T-cell (primary cell): ENCODE data around the gene RADIL. TPM values are rescaled to one million over a fixed set of nuclear protein-coding genes. Genes with fewer than 3 reads are reported as not detected.

Experiments used
- ATAC-seq, 4 experiments: fragments of 200-7000 bp in 3 of 4; fragments of 150-1000 bp in 1 of 4; cut with Tn5 transposase; replicated peaks in 1 of 4; 1 replicate in 3 of 4; 2 replicates in 1 of 4; pipeline ENCODE4 v1.10.0; 2021; ENCODE audit warnings: moderate library complexity in 3 of 4, mild to moderate bottlenecking in 2 of 4, moderate number of reproducible peaks in 1 of 4
- CTCF ChIA-PET, 2 donors: fragments of 300-600 bp; sonication (Branson Sonifier 250); formaldehyde crosslinking; loops; one replicate each; lab custom pipeline; 2022; ENCODE audit warnings: antibody characterized with exemption in 2 of 2; lab: Charles Lee
- POLR2A ChIA-PET, 2 donors: fragments of 300-600 bp; sonication (Branson Sonifier 250); formaldehyde crosslinking; loops; one replicate each; lab custom pipeline; 2022; ENCODE audit warnings: antibody characterized with exemption in 2 of 2; lab: Charles Lee
- DNase-seq, 35 experiments: peaks; one replicate each; pipeline versions ENCODE4 v3.0.0 to v3.0.0-alpha.2; 2013 to 2023
- H3K27ac ChIP-seq: one replicate; pipeline ENCODE4 v1.5.1; 2013; ENCODE audit warnings: low read length
- H3K27me3 ChIP-seq, 2 experiments: replicated peaks in 1 of 2; 1 replicate in 1 of 2; 2 replicates in 1 of 2; pipeline versions ENCODE4 v1.6.1 to v1.7.0; 2013; ENCODE audit warnings: low read length in 1 of 2, mixed read lengths in 1 of 2; ENCODE audit not compliant: control insufficient read depth in 2 of 2, insufficient read depth in 2 of 2; ENCODE audit errors: extremely low read depth in 1 of 2
- H3K36me3 ChIP-seq, 2 donors: 1 replicate in 1 of 2; 2 replicates in 1 of 2; pipeline versions ENCODE4 v1.6.1 to v1.7.0; 2013; ENCODE audit warnings: low read length in 1 of 2; ENCODE audit not compliant: control insufficient read depth in 2 of 2, insufficient read depth in 1 of 2; ENCODE audit errors: extremely low read depth in 1 of 2
- H3K4me1 ChIP-seq, 2 experiments: 1 replicate in 1 of 2; 2 replicates in 1 of 2; pipeline versions ENCODE4 v1.6.1 to v1.7.0; 2013; ENCODE audit warnings: low read length in 2 of 2, mixed read lengths in 1 of 2; ENCODE audit not compliant: insufficient read depth in 2 of 2, control insufficient read depth in 1 of 2; ENCODE audit errors: extremely low read depth in 1 of 2
- H3K4me3 ChIP-seq, 2 donors: 1 replicate in 1 of 2; 2 replicates in 1 of 2; pipeline versions ENCODE4 v1.5.1 to v1.7.0; 2013; ENCODE audit warnings: mild to moderate bottlenecking in 2 of 2, low read length in 1 of 2, moderate library complexity in 1 of 2; ENCODE audit not compliant: control insufficient read depth in 1 of 2; ENCODE audit errors: extremely low read depth in 1 of 2
- H3K9me3 ChIP-seq: 2 replicates; pipeline ENCODE4 v1.7.0; 2013
- H3K27ac Mint-ChIP-seq, 2 donors: one replicate each; pipeline ENCODE4 v1.8.0; 2020 to 2021; ENCODE audit warnings: mild to moderate bottlenecking in 2 of 2, mixed read lengths in 2 of 2
- H3K27me3 Mint-ChIP-seq, 2 donors: one replicate each; pipeline ENCODE4 v1.8.0; 2021 to 2022; ENCODE audit warnings: mixed read lengths in 2 of 2
- H3K36me3 Mint-ChIP-seq: one replicate; pipeline ENCODE4 v1.8.0; 2021; ENCODE audit warnings: mixed read lengths
- H3K4me1 Mint-ChIP-seq, 3 donors: one replicate each; pipeline ENCODE4 v1.8.0; 2020 to 2022; ENCODE audit warnings: mixed read lengths in 3 of 3, mild to moderate bottlenecking in 1 of 3
- H3K4me3 Mint-ChIP-seq, 3 donors: one replicate each; pipeline ENCODE4 v1.8.0; 2020 to 2022; ENCODE audit warnings: mild to moderate bottlenecking in 3 of 3, mixed read lengths in 3 of 3, moderate library complexity in 3 of 3
- H3K9me3 Mint-ChIP-seq, 3 donors: one replicate each; pipeline ENCODE4 v1.8.0; 2020 to 2022; ENCODE audit warnings: mixed read lengths in 3 of 3
- WGBS: methylation state at CpG from one replicate; pipeline ENCODE4 v1.1.5; 2013; ENCODE audit warnings: missing lambda C conversion rate; ENCODE audit not compliant: insufficient coverage; 5-methylcytosine and 5-hydroxymethylcytosine counted together
- total RNA-seq, 35 experiments: library from RNA in 6 of 35; stranded (reverse) in 6 of 35; fragments of 120-200 nt in 1 of 35; gene quantifications; one replicate each; pipeline versions ENCODE4 v1.2.1 to v1.2.4 and lab custom pipeline; 2013 to 2026

RADIL gene
- total RNA-seq, 5 donors from 2014 or later (not counting 1 experiment from before 2014, with no cell fraction given), result 0.20 to 0.30 TPM; not detected in 3

- CTCF ChIA-PET, result no interaction called here
Measured at GRCh38 chr7:4871930-4872675, 11.4 kb downstream of the RADIL start.

GRCh38 chr7:4871056-4871680 lies 12.3 kb downstream of the RADIL start:
- no peak overlapping the region for H3K27ac Mint-ChIP-seq
- Histone ChIP-seq H3K27me3 (peaks cover 3 to 46% of the 10 kb centered on the region in 2 experiments), H3K9me3 (no peaks in the 10 kb centered on the region), H3K36me3 (no peaks in the 10 kb centered on the region), H3K27ac (no peak overlapping the region), H3K4me1 (no peaks in the 10 kb centered on the region), H3K4me3 (no peak overlapping the region)
- ChIA-PET POLR2A (no interaction called here), CTCF (no interaction called here)
- peaks cover 15 to 39% of the 10 kb centered on the region in 2 donors for H3K27me3 Mint-ChIP-seq
- peaks cover 2 to 5% (median 4%) of the 10 kb centered on the region in 3 donors for H3K4me1 Mint-ChIP-seq
- H3K36me3 Mint-ChIP-seq, result no peaks in the 10 kb centered on the region
- DNase-seq (no peak), ATAC-seq (no peak)
- no peak overlapping the region for H3K4me3 Mint-ChIP-seq
- WGBS, result 30% methylated on average over 21 of the region's 23 CpGs
- H3K9me3 Mint-ChIP-seq, result peaks cover 0 to 2% (median 0%) of the 10 kb centered on the region in 3 donors

More at GRCh38 chr7:4871930-4872675, 11.4 kb downstream of the RADIL start:
- POLR2A ChIA-PET, result no interaction called here
- H3K4me1 ChIP-seq, result no peaks in the 10 kb centered on the region
- ATAC-seq (no peak), DNase-seq (no peak)
- Mint-ChIP-seq H3K9me3 (peaks cover 0 to 2% (median 0%) of the 10 kb centered on the region in 3 donors), H3K4me3 (no peak overlapping the region), H3K27me3 (peaks cover 15 to 36% of the 10 kb centered on the region in 2 donors), H3K4me1 (peaks cover 2 to 5% (median 4%) of the 10 kb centered on the region in 3 donors), H3K27ac (no peak overlapping the region), H3K36me3 (no peaks in the 10 kb centered on the region)
- 79% methylated on average over 10 of the region's 19 CpGs for WGBS
- H3K9me3 ChIP-seq, result no peaks in the 10 kb centered on the region
- H3K27ac ChIP-seq, result no peak overlapping the region
- peaks cover 3 to 51% of the 10 kb centered on the region in 2 experiments for H3K27me3 ChIP-seq
- H3K36me3 ChIP-seq, result no peaks in the 10 kb centered on the region
- H3K4me3 ChIP-seq, result no peak overlapping the region

GRCh38 chr7:4868493-4868892 lies 15.0 kb downstream of the RADIL start:
- H3K4me1 ChIP-seq, result no peaks in the 10 kb centered on the region
- H3K27ac ChIP-seq, result no peak overlapping the region
- Mint-ChIP-seq H3K36me3 (no peaks in the 10 kb centered on the region), H3K9me3 (peaks cover 0 to 2% (median 0%) of the 10 kb centered on the region in 3 donors), H3K27ac (no peak overlapping the region), H3K4me3 (no peak overlapping the region), H3K4me1 (peaks cover 2 to 5% (median 4%) of the 10 kb centered on the region in 3 donors), H3K27me3 (peaks cover 33 to 59% of the 10 kb centered on the region in 2 donors)
- H3K27me3 ChIP-seq, result peaks cover 7 to 36% of the 10 kb centered on the region in 2 experiments
- ChIA-PET CTCF (no interaction called here), POLR2A (no interaction called here)
- peaks cover 2% of the 10 kb centered on the region for H3K9me3 ChIP-seq
- ATAC-seq, result no peak
- DNase-seq, result no peak
- H3K4me3 ChIP-seq, result no peak overlapping the region
- 90% methylated on average over 3 of the region's 5 CpGs for WGBS
- H3K36me3 ChIP-seq, result no peaks in the 10 kb centered on the region

- POLR2A ChIA-PET, result no interaction called here
- CTCF ChIA-PET, result no interaction called here
- ATAC-seq, result no peak
- H3K27ac Mint-ChIP-seq, result no peak overlapping the region
- H3K9me3 ChIP-seq, result peaks cover 4% of the 10 kb centered on the region
- H3K9me3 Mint-ChIP-seq, result peaks cover 0 to 6% (median 2%) of the 10 kb centered on the region in 3 donors
- H3K27me3 Mint-ChIP-seq, result peaks cover 36 to 58% of the 10 kb centered on the region in 2 donors
- H3K4me1 Mint-ChIP-seq, result peaks cover 2 to 5% (median 4%) of the 10 kb centered on the region in 3 donors
- no peak for DNase-seq
- H3K36me3 ChIP-seq, result no peaks in the 10 kb centered on the region
- peaks cover 0 to 5% of the 10 kb centered on the region in 2 experiments for H3K4me1 ChIP-seq
- WGBS, result 82% methylated on average over 4 of the region's 9 CpGs
- H3K27ac ChIP-seq, result no peak overlapping the region
- no peak overlapping the region for H3K4me3 ChIP-seq
- no peaks in the 10 kb centered on the region for H3K36me3 Mint-ChIP-seq
- no peak overlapping the region for H3K4me3 Mint-ChIP-seq
- peaks cover 7 to 27% of the 10 kb centered on the region in 2 experiments for H3K27me3 ChIP-seq
Measured at GRCh38 chr7:4866528-4867496, 16.7 kb downstream of the RADIL start.

GRCh38 chr7:4862156-4862555 lies 21.4 kb downstream of the RADIL start:
- Mint-ChIP-seq H3K9me3 (peaks cover 0 to 6% (median 0%) of the 10 kb centered on the region in 3 donors), H3K4me3 (peak overlapping the region in 2 of 3 donors; percentile 34 to 56), H3K27ac (no peak overlapping the region), H3K27me3 (peaks cover 45 to 56% of the 10 kb centered on the region in 2 donors), H3K36me3 (no peaks in the 10 kb centered on the region), H3K4me1 (peaks cover 0 to 3% (median 1%) of the 10 kb centered on the region in 3 donors)
- Histone ChIP-seq H3K27ac (no peak overlapping the region), H3K36me3 (no peaks in the 10 kb centered on the region), H3K27me3 (peaks cover 9 to 14% of the 10 kb centered on the region in 2 experiments), H3K9me3 (peaks cover 9% of the 10 kb centered on the region), H3K4me1 (peaks cover 0 to 10% of the 10 kb centered on the region in 2 experiments), H3K4me3 (peak overlapping the region; percentile 30 to 65)
- ATAC-seq (no peak), DNase-seq (no peak)
- POLR2A ChIA-PET, result no interaction called here
- WGBS, result 90% methylated on average over 13 of the region's 14 CpGs
- CTCF ChIA-PET, result no interaction called here
